Heart left ventricle (tissue), 13 donors: ENCODE results near the gene HOXC5.
"Not testable (repeated sequence)": the region's sequence is repeated elsewhere in the genome, so short reads cannot be mapped to it uniquely, and the experiment has no call there.

Experiments
- CTCF ChIP-seq, 12 donors: fragments of 200-600 bp; sonication (generic) in 4 of 12; IDR thresholded peaks; one replicate each; pipeline versions ENCODE4 v1.5.0 to v1.8.0; 2018 to 2022; ENCODE audit warnings: antibody characterized with exemption in 12 of 12, mild to moderate bottlenecking in 5 of 12
- POLR2A ChIP-seq, 2 donors: fragments of 450-650 bp; IDR thresholded peaks; one replicate each; pipeline ENCODE4 v1.6.1; 2017; ENCODE audit warnings: antibody characterized with exemption in 2 of 2, mild to moderate bottlenecking in 2 of 2, moderate library complexity in 2 of 2
- donor health status: ischemic (EF 13 %, LVEDD 7.1; RV severe dilation, severe dysfunction).
- donor health status: DM: no; HTN: yes; CAD: no.
- donor health status: DM: no; HTN: no; CAD: no.
- donor health status: ischemic (EF 25% LVEDD 6.9; RV normal size, moderate dysfunction).
- donor health status: ischemic (EF 25% LVEDD 5.7; RV mildly dilated, moderate dysfunction).
- donor health status: ischemic (EF 35%, LVEDD 5.7; RV mildly dilated, moderate dysfunction).
- donor health status: nonischemic (EF 11% LVEDD 7.7; RV severe dilation, severe dysfunction).
- donor health status: DM: yes; HTN: yes; CAD: no.
- donor health status: PGD.
- donor health status: ischemic (EF 29% LVEDD 5.4; RV normal size, mild dysfunction).
- donor health status: nonischemic (EF 23%, LVEDD 6.1; RV moderate dilation, normal function).

DNA sequence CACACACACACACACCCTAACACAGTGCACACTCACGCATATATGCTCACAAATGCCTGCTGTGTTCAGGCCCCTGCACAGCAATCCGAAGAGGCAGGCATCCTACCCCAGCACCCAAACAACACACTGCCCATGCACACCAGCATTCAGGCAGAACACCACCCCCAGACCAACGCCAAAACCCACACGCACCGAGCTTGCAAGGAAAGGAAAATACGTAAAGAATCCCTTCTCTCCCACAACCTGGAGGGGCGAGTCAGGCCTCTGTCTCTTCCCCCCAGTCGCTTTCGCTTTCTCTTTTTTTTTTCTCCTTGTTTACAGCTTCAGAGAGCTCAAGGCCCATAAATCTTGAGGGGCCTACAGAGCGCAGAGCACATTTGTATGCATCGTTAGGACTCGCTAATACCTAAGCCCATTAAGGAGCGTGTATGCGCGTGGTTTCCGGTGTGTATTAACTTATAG lies 48.2 kb downstream of the HOXC5 start:
- not testable (repeated sequence) for TF ChIP-seq CTCF, POLR2A (IDR thresholded peaks at IDR 0.05)
